Spleen (tissue), 11 donors: ENCODE data around the gene NEDD4L. TPM values are rescaled to one million over a fixed set of nuclear protein-coding genes. Genes with fewer than 3 reads are reported as not detected.

ENCODE experiments used
- DNase-seq: peaks from one replicate; pipeline ENCODE4 v3.0.0-alpha.2; 2020
- H3K27ac ChIP-seq, 8 donors: fragments of 200-600 bp; sonication (generic) in 7 of 8; 1 replicate in 4 of 8; 2 replicates in 4 of 8; pipeline versions ENCODE4 v1.5.0 to v1.8.0; 2016 to 2021; ENCODE audit warnings: inconsistent platforms in 4 of 8, mild to moderate bottlenecking in 4 of 8, moderate library complexity in 1 of 8
- H3K27me3 ChIP-seq, 7 donors: fragments of 200-600 bp; sonication (generic) in 6 of 7; replicated peaks in 1 of 7; 1 replicate in 4 of 7; 2 replicates in 3 of 7; pipeline versions ENCODE4 v1.5.0 to v1.8.0; 2016 to 2021; ENCODE audit warnings: inconsistent platforms in 3 of 7, mild to moderate bottlenecking in 1 of 7
- H3K36me3 ChIP-seq, 6 donors: fragments of 200-600 bp; sonication (generic) in 5 of 6; 1 replicate in 4 of 6; 2 replicates in 2 of 6; pipeline versions ENCODE4 v1.5.0 to v1.8.0; 2016 to 2021; ENCODE audit warnings: inconsistent platforms in 2 of 6
- H3K4me1 ChIP-seq, 6 donors: fragments of 200-600 bp; sonication (generic) in 5 of 6; 1 replicate in 3 of 6; 2 replicates in 3 of 6; pipeline versions ENCODE4 v1.5.0 to v1.8.0; 2016 to 2021; ENCODE audit warnings: inconsistent platforms in 3 of 6
- H3K4me3 ChIP-seq, 8 donors: fragments of 200-600 bp; sonication (generic) in 7 of 8; 1 replicate in 4 of 8; 2 replicates in 4 of 8; pipeline versions ENCODE4 v1.5.0 to v1.8.0; 2016 to 2021; ENCODE audit warnings: inconsistent platforms in 4 of 8, mild to moderate bottlenecking in 4 of 8, moderate library complexity in 2 of 8
- H3K9me3 ChIP-seq, 8 donors: fragments of 200-600 bp; sonication (generic) in 7 of 8; 1 replicate in 4 of 8; 2 replicates in 4 of 8; pipeline versions ENCODE4 v1.5.0 to v1.8.0; 2016 to 2021; ENCODE audit warnings: inconsistent platforms in 4 of 8
- CTCF ChIP-seq, 11 experiments: fragments of 200-600 bp in 7 of 11; fragments of 450-650 bp in 4 of 11; sonication (generic) in 4 of 11; IDR thresholded peaks in 8 of 11; conservative IDR thresholded peaks in 3 of 11; 1 replicate in 7 of 11; 2 replicates in 4 of 11; pipeline versions ENCODE4 v1.4.0 to v1.8.0; 2016 to 2021; ENCODE audit warnings: antibody characterized with exemption in 11 of 11, inconsistent platforms in 4 of 11, mild to moderate bottlenecking in 1 of 11
- POLR2A ChIP-seq, 3 donors: fragments of 450-650 bp; IDR thresholded peaks; one replicate each; pipeline ENCODE4 v1.5.1; 2017; ENCODE audit warnings: antibody characterized with exemption in 3 of 3, mild to moderate bottlenecking in 1 of 3
- POLR2AphosphoS5 ChIP-seq, 3 donors: sonication (generic); formaldehyde crosslinking; IDR thresholded peaks; one replicate each; pipeline ENCODE4 v1.5.1; 2017; ENCODE audit warnings: antibody characterized with exemption in 3 of 3
- WGBS, 5 donors: extraction: QIAGEN DNeasy Blood & Tissue Kit in 3 of 5; methylation state at CpG; one replicate each; pipeline versions ENCODE4 v1.1.5 to v1.1.7; 2013 to 2018; 5-methylcytosine and 5-hydroxymethylcytosine counted together
- intact Hi-C: fragments of 100-400 bp; cut with DNase I; formaldehyde crosslinking; loops from one replicate; pipeline ENCODE4 v1.15.0; 2023; ENCODE audit warnings: low total_unique reads
- polyA plus RNA-seq, 3 donors: library from polyadenylated mRNA; stranded (reverse); fragments of 200-250 nt; gene quantifications; one replicate each; pipeline ENCODE4 v1.2.1, GENCODE V29; 2013
- total RNA-seq, 7 donors: library from RNA; depleted of rRNA in 3 of 7; stranded (reverse); fragments of >200 nt in 3 of 7; fragmentation: NEBNext Ultra II Directional in 4 of 7; extraction: Animal tissue kit (Norgen Biotek cat#: 25700) in 4 of 7; gene quantifications; one replicate each; pipeline versions ENCODE4 v1.1.0 to v1.2.1, GENCODE V29; 2016 to 2021
- donor health status: healthy with polysubstance abuse.
- donor health status: DM: no; HTN: no; CAD: no; lungs with moderate emphysema.
- donor health status: DM: no; HTN: no; CAD: no.
- donor health status: Bipolar disorder and iron deficiency.
- donor health status: healthy.
- donor health status: DM: no; HTN: no; CAD: no.
- donor health status: DM: yes; HTN: yes; CAD: no.

Gene NEDD4L
- total and polyA plus RNA-seq, 10 donors, result 8.7 to 26.9 (median 18.3) TPM

DNA sequence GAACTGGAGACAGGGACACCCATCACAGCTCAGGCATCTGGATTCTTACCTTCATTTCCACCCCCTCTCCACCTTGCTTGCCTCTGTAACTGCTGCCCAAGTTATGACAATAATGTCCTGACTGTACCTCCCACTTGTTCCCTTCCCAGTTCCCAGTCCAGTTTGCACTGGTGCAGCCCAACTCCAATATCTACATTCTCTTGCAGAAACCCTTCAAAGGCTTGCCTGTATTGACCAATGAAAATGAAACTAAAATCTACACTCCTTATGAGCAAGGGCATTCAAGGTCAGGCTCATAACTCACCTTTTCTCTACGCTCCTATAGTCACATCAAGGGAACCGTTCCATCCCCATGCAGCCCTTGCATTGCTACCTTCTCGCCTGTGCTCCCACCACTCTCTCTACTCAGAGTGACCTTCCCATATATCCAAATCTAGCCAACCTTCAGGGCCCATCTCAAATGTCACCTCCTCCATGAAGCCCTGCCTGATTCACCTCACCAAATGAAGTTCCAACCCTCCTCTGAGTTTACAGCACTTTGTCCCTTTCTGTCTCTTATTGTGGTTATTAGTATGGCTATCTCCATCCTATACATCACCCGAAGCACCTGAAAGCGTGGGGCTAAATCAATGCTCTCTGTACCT is 365.9 kb downstream of the NEDD4L start:
- DNase-seq, result no peak
- no peak overlapping the region for H3K27ac ChIP-seq
- intact Hi-C loops, result no loop called here
- no peak for TF ChIP-seq POLR2AphosphoS5 (IDR thresholded peaks at IDR 0.05)
- no peak for TF ChIP-seq POLR2A (IDR thresholded peaks at IDR 0.05)
- TF ChIP-seq CTCF (IDR thresholded peaks at IDR 0.05 in 8 of 11, conservative IDR thresholded peaks at IDR 0.05 in 3 of 11), result no peak
- H3K36me3 ChIP-seq, result no peaks in the 10 kb centered on the region
- 86 to 93% (median 89%) methylated on average over 5 of the region's 5 CpGs for WGBS, 5 donors
- H3K4me3 ChIP-seq, result no peak overlapping the region
- no peaks in the 10 kb centered on the region for H3K9me3 ChIP-seq
- no peaks in the 10 kb centered on the region for H3K4me1 ChIP-seq
- H3K27me3 ChIP-seq, result peaks cover 0 to 56% (median 0%) of the 10 kb centered on the region in 7 donors

GRCh38 chr18:58411323-58411722 is 367.3 kb downstream of the NEDD4L start:
- WGBS, 5 donors, result 87 to 92% (median 91%) methylated on average over 7 of the region's 7 CpGs
- Histone ChIP-seq H3K27ac (no peak overlapping the region), H3K4me1 (no peaks in the 10 kb centered on the region), H3K4me3 (no peak overlapping the region), H3K9me3 (no peaks in the 10 kb centered on the region), H3K27me3 (peaks cover 0 to 53% (median 0%) of the 10 kb centered on the region in 7 donors), H3K36me3 (no peaks in the 10 kb centered on the region)
- no peak for TF ChIP-seq POLR2AphosphoS5 (IDR thresholded peaks at IDR 0.05)
- TF ChIP-seq CTCF (IDR thresholded peaks at IDR 0.05 in 8 of 11, conservative IDR thresholded peaks at IDR 0.05 in 3 of 11), result no peak
- no peak for TF ChIP-seq POLR2A (IDR thresholded peaks at IDR 0.05)
- DNase-seq, result no peak
- intact Hi-C loops, result no loop called here

DNA sequence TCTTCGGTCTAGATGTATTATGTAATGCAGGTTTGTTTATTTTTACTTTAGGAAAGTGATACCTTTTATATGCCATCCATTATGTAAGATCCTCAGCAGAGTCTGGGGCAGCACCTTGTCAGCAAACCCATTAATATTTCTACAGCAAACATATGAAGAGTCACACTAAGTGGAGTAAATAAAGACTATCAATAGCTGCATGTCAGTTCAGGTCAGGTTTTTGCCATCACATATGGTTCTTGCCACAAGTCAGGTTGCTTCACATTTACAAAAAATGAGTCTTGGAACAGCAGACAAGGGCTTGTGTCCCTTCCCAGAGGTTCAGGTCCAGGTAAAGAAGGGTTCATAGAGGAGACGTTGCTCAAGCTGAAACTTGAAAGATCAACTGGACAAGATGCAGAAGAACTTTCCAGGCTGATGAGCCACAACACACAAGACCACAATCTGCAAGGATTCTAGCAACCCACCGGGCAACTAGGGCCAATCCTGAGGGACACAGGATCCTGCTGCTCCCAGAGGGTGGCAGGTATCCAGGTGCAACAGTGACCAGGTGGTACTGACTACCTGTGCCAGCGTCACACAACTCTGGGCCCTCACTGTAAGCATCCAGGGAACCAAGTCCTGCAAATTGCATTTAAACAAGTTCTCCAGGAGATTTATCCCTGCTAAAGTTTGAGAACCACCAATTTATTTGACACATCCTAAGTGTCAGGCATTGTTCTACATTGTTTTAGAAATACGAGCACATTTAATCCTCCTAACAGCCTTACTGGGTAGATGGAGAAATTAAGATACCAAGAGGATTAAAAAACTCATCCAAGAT is 369.0 kb downstream of the NEDD4L start:
- intact Hi-C loops, result no loop called here
- no peak for DNase-seq
- no peaks in the 10 kb centered on the region for H3K36me3 ChIP-seq
- no peak overlapping the region for H3K4me3 ChIP-seq
- no peaks in the 10 kb centered on the region for H3K4me1 ChIP-seq
- no peaks in the 10 kb centered on the region for H3K9me3 ChIP-seq
- WGBS, 5 donors, result 81 to 91% (median 88%) methylated on average over 5 of the region's 5 CpGs
- TF ChIP-seq POLR2A (IDR thresholded peaks at IDR 0.05), result no peak
- no peak for TF ChIP-seq POLR2AphosphoS5 (IDR thresholded peaks at IDR 0.05)
- TF ChIP-seq CTCF (IDR thresholded peaks at IDR 0.05 in 8 of 11, conservative IDR thresholded peaks at IDR 0.05 in 3 of 11), result no peak
- H3K27me3 ChIP-seq, result peaks cover 0 to 57% (median 0%) of the 10 kb centered on the region in 7 donors
- no peak overlapping the region for H3K27ac ChIP-seq
